MM.1S (cell line): ENCODE results near the gene ALKBH5.
A peak's percentile ranks its signal among the peaks of the same experiment; 100 is the strongest.

Experiments used
- DNase-seq: peaks from one replicate; pipeline ENCODE4 v3.0.0-alpha.2; 2015
- H2AFZ ChIP-seq: fragments of 300-600 bp; sonication (generic); 2 replicates; pipeline ENCODE4 v1.6.0; 2016; ENCODE audit warnings: antibody characterized with exemption, low read length
- H3F3A ChIP-seq: fragments of 300-600 bp; sonication (generic); 2 replicates; pipeline ENCODE4 v1.6.1; 2016; ENCODE audit warnings: mild to moderate bottlenecking, antibody characterized with exemption, low read length, moderate library complexity, mixed read lengths; ENCODE audit not compliant: insufficient read depth
- H3K27ac ChIP-seq: fragments of 300-600 bp; sonication (generic); 2 replicates; pipeline ENCODE4 v1.5.1; 2016; ENCODE audit warnings: mild to moderate bottlenecking, low read length
- H3K27me3 ChIP-seq: fragments of 300-600 bp; sonication (generic); replicated peaks from 2 replicates; pipeline ENCODE4 v1.6.0; 2016; ENCODE audit warnings: low read length; ENCODE audit not compliant: insufficient read depth
- H3K36me3 ChIP-seq: fragments of 300-600 bp; sonication (generic); replicated peaks from 2 replicates; pipeline ENCODE4 v1.6.1; 2016; ENCODE audit warnings: mild to moderate bottlenecking, low read length, mixed read lengths; ENCODE audit not compliant: insufficient read depth
- H3K4me1 ChIP-seq: fragments of 300-600 bp; sonication (generic); 2 replicates; pipeline ENCODE4 v1.6.1; 2016; ENCODE audit warnings: low read length, mixed read lengths
- H3K4me2 ChIP-seq: fragments of 300-600 bp; sonication (generic); 2 replicates; pipeline ENCODE4 v1.6.0; 2016; ENCODE audit warnings: low read depth, low read length
- H3K4me3 ChIP-seq: fragments of 300-600 bp; sonication (generic); 2 replicates; pipeline ENCODE4 v1.5.1; 2016; ENCODE audit warnings: low read length, mixed read lengths
- H3K79me2 ChIP-seq: fragments of 300-600 bp; sonication (generic); 2 replicates; pipeline ENCODE4 v1.6.1; 2016; ENCODE audit warnings: mixed run types, low read length, mixed read lengths
- H3K9ac ChIP-seq: fragments of 300-600 bp; sonication (generic); 2 replicates; pipeline ENCODE4 v1.6.1; 2016; ENCODE audit warnings: low read length, mixed read lengths
- H3K9me2 ChIP-seq: fragments of 300-600 bp; sonication (generic); replicated peaks from 2 replicates; pipeline ENCODE4 v1.6.1; 2016; ENCODE audit warnings: mild to moderate bottlenecking, low read length, mixed read lengths; ENCODE audit not compliant: insufficient read depth
- H3K9me3 ChIP-seq: fragments of 300-600 bp; sonication (generic); replicated peaks from 2 replicates; pipeline ENCODE4 v1.6.1; 2016; ENCODE audit warnings: mild to moderate bottlenecking, low read length, mixed read lengths; ENCODE audit not compliant: insufficient read depth
- H4K20me1 ChIP-seq: fragments of 300-600 bp; sonication (generic); 2 replicates; pipeline ENCODE4 v1.6.1; 2016; ENCODE audit warnings: mild to moderate bottlenecking, low read length, moderate library complexity, mixed read lengths; ENCODE audit not compliant: insufficient read depth
- CTCF ChIP-seq: fragments of 300-600 bp; sonication (generic); IDR thresholded peaks from 2 replicates; pipeline ENCODE4 v1.5.1; 2016; ENCODE audit warnings: antibody characterized with exemption, low read length, mixed read lengths
- EZH2 ChIP-seq: fragments of 300-600 bp; sonication (generic); optimal IDR thresholded peaks from 2 replicates; pipeline ENCODE3; 2017; ENCODE audit warnings: low read depth, mild to moderate bottlenecking, antibody characterized with exemption, low read length, mixed read lengths
- EZH2phosphoT487 ChIP-seq: fragments of 300-600 bp; sonication (generic); IDR thresholded peaks from 2 replicates; pipeline ENCODE4 v1.6.1; 2018; ENCODE audit warnings: antibody characterized with exemption, low read length

The ALKBH5 gene

GRCh38 chr17:18140648-18141047 lies 43.0 kb upstream of the ALKBH5 start:
- no peak overlapping the region for H3K4me2 ChIP-seq
- no peak overlapping the region for H3K27ac ChIP-seq
- no peaks in the 10 kb centered on the region for H4K20me1 ChIP-seq
- no peaks in the 10 kb centered on the region for H3K36me3 ChIP-seq
- H3K9me2 ChIP-seq = no peaks in the 10 kb centered on the region
- H3K9ac ChIP-seq = no peak overlapping the region
- no peaks in the 10 kb centered on the region for H3F3A ChIP-seq
- H3K4me3 ChIP-seq = no peak overlapping the region
- H3K9me3 ChIP-seq = no peaks in the 10 kb centered on the region
- no peak for TF ChIP-seq CTCF
- TF ChIP-seq EZH2phosphoT487 = no peak
- no peak for TF ChIP-seq EZH2
- H2AFZ ChIP-seq = no peak overlapping the region
- H3K4me1 ChIP-seq = no peaks in the 10 kb centered on the region
- no peaks in the 10 kb centered on the region for H3K79me2 ChIP-seq
- DNase-seq = peak; percentile 4
- H3K27me3 ChIP-seq = no peaks in the 10 kb centered on the region

GRCh38 chr17:18141210-18141803 lies 42.3 kb upstream of the ALKBH5 start:
- Histone ChIP-seq H3K9me3 (no peaks in the 10 kb centered on the region), H3K9ac (no peak overlapping the region), H3K36me3 (no peaks in the 10 kb centered on the region), H3K9me2 (no peaks in the 10 kb centered on the region), H3K4me1 (no peaks in the 10 kb centered on the region), H2AFZ (no peak overlapping the region), H3K79me2 (no peaks in the 10 kb centered on the region), H3F3A (no peaks in the 10 kb centered on the region), H4K20me1 (no peaks in the 10 kb centered on the region), H3K4me2 (no peak overlapping the region), H3K27me3 (no peaks in the 10 kb centered on the region), H3K4me3 (no peak overlapping the region), H3K27ac (no peak overlapping the region)
- TF ChIP-seq EZH2phosphoT487 (no peak), CTCF (peak; percentile 66)
- peak; percentile 60 for DNase-seq

- H3K27me3 ChIP-seq = no peaks in the 10 kb centered on the region
- TF ChIP-seq CTCF (no peak), EZH2phosphoT487 (no peak), EZH2 (no peak)
- no peak for DNase-seq
- H2AFZ ChIP-seq = no peak overlapping the region
- H3K36me3 ChIP-seq = no peaks in the 10 kb centered on the region
- H3K79me2 ChIP-seq = no peaks in the 10 kb centered on the region
- no peaks in the 10 kb centered on the region for H3K9me3 ChIP-seq
- no peaks in the 10 kb centered on the region for H3F3A ChIP-seq
- H3K4me1 ChIP-seq = no peaks in the 10 kb centered on the region
- no peak overlapping the region for H3K4me3 ChIP-seq
- no peak overlapping the region for H3K27ac ChIP-seq
- no peak overlapping the region for H3K4me2 ChIP-seq
- no peak overlapping the region for H3K9ac ChIP-seq
- no peaks in the 10 kb centered on the region for H3K9me2 ChIP-seq
- no peaks in the 10 kb centered on the region for H4K20me1 ChIP-seq
Measured at GRCh38 chr17:18142417-18142816, 41.2 kb upstream of the ALKBH5 start.
